Measurements from ENCODE around the gene CEP290. TPM values are rescaled to one million over a fixed set of nuclear protein-coding genes. Genes with fewer than 3 reads are reported as not detected.
A peak's percentile ranks its signal among the peaks of the same experiment; 100 is the strongest.

The CEP290 gene
- total and polyA plus RNA-seq, 2 of the 13 experiments (the other 11 are each of a cell fraction or from before 2014, with no cell fraction given) = 2.4 to 10.8 TPM

DNA sequence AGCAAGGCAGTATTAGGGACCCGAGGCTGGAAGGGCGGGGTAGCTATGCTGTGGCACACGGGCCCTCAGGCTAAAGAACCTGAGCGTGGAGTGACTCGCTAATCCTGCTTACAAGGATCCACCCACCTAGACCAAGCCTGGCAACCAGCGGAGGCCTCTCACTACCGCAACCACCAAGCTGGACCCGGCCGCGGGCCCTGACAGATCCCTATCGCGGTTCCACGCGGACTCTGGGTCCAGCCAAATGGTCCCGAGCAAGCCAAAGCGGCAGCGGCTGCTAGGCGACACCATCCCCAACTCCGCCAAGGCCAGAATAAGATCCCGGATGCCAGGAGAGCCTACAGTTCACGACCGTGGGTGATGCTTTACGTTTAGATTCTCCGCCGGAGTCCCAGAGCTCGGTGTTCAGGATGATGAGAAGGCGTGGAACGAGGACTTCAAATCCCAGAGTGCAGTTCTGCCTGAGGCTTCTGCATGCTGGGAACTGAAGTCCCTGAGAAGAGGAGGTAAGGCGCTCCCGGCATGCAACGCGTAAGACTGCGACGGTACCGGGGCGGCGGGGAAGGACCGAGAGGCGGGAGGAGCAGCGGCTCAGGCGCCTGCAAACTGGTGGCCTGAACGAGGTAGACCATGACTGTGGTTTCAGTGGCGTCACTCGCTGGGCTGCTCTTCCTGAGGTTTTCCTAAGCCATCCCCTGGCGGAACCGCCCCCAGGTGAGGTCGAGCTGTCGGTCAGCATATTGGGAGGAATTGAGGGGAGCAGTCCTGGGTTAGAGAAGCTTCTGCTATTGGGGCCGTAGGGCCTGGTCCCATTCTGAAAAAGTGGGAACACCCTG is at the start of gene CEP290, which contains the start of gene TMTC3 (continued):
- peak; percentile 43; the same call in 1 of the 2 replicates for TF ChIP-seq STAT6 (CRISPR knock-in tag; IDR thresholded peaks at IDR 0.05; ENCODE audit: borderline replicate concordance)
- TF ChIP-seq, protein P1, sequence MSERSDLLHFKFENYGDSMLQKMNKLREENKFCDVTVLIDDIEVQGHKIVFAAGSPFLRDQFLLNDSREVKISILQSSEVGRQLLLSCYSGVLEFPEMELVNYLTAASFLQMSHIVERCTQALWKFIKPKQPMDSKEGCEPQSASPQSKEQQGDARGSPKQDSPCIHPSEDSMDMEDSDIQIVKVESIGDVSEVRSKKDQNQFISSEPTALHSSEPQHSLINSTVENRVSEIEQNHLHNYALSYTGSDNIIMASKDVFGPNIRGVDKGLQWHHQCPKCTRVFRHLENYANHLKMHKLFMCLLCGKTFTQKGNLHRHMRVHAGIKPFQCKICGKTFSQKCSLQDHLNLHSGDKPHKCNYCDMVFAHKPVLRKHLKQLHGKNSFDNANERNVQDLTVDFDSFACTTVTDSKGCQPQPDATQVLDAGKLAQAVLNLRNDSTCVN (CRISPR knock-in tag; IDR thresholded peaks at IDR 0.05; ENCODE audit: borderline replicate concordance) = peak; percentile 69; the same call in 1 of the 2 replicates
- peak; percentile 61 for TF ChIP-seq ARID5B (CRISPR knock-in tag; IDR thresholded peaks at IDR 0.05)
- TF ChIP-seq ZNF83 (CRISPR knock-in tag; IDR thresholded peaks at IDR 0.05; ENCODE audit: borderline replicate concordance) = no peak
- TF ChIP-seq ZFP1 (CRISPR knock-in tag; IDR thresholded peaks at IDR 0.05) = peak; percentile 82
- peak; percentile 46; the same call in 1 of the 2 replicates for TF ChIP-seq CBFB (CRISPR knock-in tag; IDR thresholded peaks at IDR 0.05)
- TF ChIP-seq, protein P2, sequence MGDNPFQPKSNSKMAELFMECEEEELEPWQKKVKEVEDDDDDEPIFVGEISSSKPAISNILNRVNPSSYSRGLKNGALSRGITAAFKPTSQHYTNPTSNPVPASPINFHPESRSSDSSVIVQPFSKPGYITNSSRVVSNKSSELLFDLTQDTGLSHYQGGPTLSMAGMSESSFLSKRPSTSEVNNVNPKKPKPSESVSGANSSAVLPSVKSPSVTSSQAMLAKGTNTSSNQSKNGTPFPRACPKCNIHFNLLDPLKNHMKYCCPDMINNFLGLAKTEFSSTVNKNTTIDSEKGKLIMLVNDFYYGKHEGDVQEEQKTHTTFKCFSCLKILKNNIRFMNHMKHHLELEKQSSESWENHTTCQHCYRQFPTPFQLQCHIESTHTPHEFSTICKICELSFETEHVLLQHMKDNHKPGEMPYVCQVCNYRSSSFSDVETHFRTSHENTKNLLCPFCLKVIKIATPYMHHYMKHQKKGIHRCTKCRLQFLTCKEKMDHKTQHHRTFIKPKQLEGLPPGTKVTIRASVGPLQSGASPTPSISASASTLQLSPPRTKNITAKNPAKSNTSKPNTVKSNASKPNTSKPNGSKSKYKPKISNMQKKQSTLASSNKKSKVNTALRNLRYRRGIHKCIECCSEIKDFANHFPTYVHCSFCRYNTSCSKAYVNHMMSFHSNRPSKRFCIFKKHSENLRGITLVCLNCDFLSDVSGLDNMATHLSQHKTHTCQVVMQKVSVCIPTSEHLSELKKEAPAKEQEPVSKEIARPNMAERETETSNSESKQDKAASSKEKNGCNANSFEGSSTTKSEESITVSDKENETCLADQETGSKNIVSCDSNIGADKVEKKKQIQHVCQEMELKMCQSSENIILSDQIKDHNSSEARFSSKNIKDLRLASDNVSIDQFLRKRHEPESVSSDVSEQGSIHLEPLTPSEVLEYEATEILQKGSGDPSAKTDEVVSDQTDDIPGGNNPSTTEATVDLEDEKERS (CRISPR knock-in tag; IDR thresholded peaks at IDR 0.05) = peak; percentile 20
- TF ChIP-seq CBX5 (CRISPR knock-in tag; IDR thresholded peaks at IDR 0.05; ENCODE audit: borderline replicate concordance) = peak; percentile 67; the same call in 1 of the 2 replicates
- peak; percentile 99 for TF ChIP-seq TBP (CRISPR knock-in tag; IDR thresholded peaks at IDR 0.05)
- no peak for TF ChIP-seq TOPORS (CRISPR knock-in tag; IDR thresholded peaks at IDR 0.05)
- peak; percentile 65 for TF ChIP-seq RBFOX2 (IDR thresholded peaks at IDR 0.05; ENCODE audit: low read depth, low read length)
- TF ChIP-seq MAZ (IDR thresholded peaks at IDR 0.05; ENCODE audit: borderline replicate concordance, low read depth, low read length) = peak; percentile 22; the same call in 1 of the 2 replicates
- 0 out of 2 replicates have a peak, but pooled peaks have one; percentile 45 for TF ChIP-seq MAZ (CRISPR knock-in tag; IDR thresholded peaks at IDR 0.05; ENCODE audit: low read depth)
- no peak for TF ChIP-seq GABPA (IDR thresholded peaks at IDR 0.05; ENCODE audit: low read depth, low read length)
- peak; percentile 89 for TF ChIP-seq GABPA (CRISPR knock-in tag; IDR thresholded peaks at IDR 0.05; ENCODE audit: low read depth)
- TF ChIP-seq SNAPC2 (CRISPR knock-in tag; IDR thresholded peaks at IDR 0.05) = 0 out of 2 replicates have a peak, but pooled peaks have one; percentile 16
